ENCODE data around the gene SH3RF1. TPM values are rescaled to one million over a fixed set of nuclear protein-coding genes. Genes with fewer than 3 reads are reported as not detected.
A peak's percentile ranks its signal among the peaks of the same experiment; 100 is the strongest.

The SH3RF1 gene
- total and polyA plus RNA-seq, 7 donors = 8.2 to 20.8 (median 12.5) TPM

- no peak overlapping the region for H3K27ac ChIP-seq
- DNase-seq = no peak
- no peak overlapping the region for H3K4me3 ChIP-seq
- no peaks in the 10 kb centered on the region for H3K36me3 ChIP-seq
- no peaks in the 10 kb centered on the region for H3K27me3 ChIP-seq
- 87 to 89% methylated on average over 1 of the region's 1 CpG for WGBS, 2 donors
- H3K9me3 ChIP-seq = no peaks in the 10 kb centered on the region
- TF ChIP-seq POLR2A (IDR thresholded peaks at IDR 0.05) = no peak
- no peak for TF ChIP-seq CTCF (IDR thresholded peaks at IDR 0.05)
- TF ChIP-seq EP300 (IDR thresholded peaks at IDR 0.05) = no peak
- no peak for TF ChIP-seq POLR2AphosphoS5 (IDR thresholded peaks at IDR 0.05)
- intact Hi-C loops (cut with DNase I) = no loop called here
- peaks cover 0 to 58% (median 41%) of the 10 kb centered on the region in 4 donors for H3K4me1 ChIP-seq
These were observed 12.6 kb downstream of the SH3RF1 start for GRCh38 chr4:169258141-169258540.

GRCh38 chr4:169256856-169257761, 13.6 kb downstream of the SH3RF1 start:
- Histone ChIP-seq H3K27me3 (no peaks in the 10 kb centered on the region), H3K36me3 (no peaks in the 10 kb centered on the region), H3K9me3 (no peaks in the 10 kb centered on the region), H3K4me1 (peaks cover 0 to 67% (median 43%) of the 10 kb centered on the region in 4 donors), H3K27ac (no peak overlapping the region), H3K4me3 (no peak overlapping the region)
- WGBS, 2 donors = 60 to 61% methylated on average over 4 of the region's 4 CpGs
- TF ChIP-seq POLR2A (IDR thresholded peaks at IDR 0.05) (no peak), EP300 (IDR thresholded peaks at IDR 0.05) (no peak), CTCF (IDR thresholded peaks at IDR 0.05) (no peak), POLR2AphosphoS5 (IDR thresholded peaks at IDR 0.05) (no peak)
- DNase-seq = no peak
- intact Hi-C loops (cut with DNase I) = no loop called here

GRCh38 chr4:169256101-169256612, 14.6 kb downstream of the SH3RF1 start:
- intact Hi-C loops (cut with DNase I) = no loop called here
- no peaks in the 10 kb centered on the region for H3K36me3 ChIP-seq
- peaks cover 0 to 76% (median 46%) of the 10 kb centered on the region in 4 donors for H3K4me1 ChIP-seq
- no peaks in the 10 kb centered on the region for H3K27me3 ChIP-seq
- H3K9me3 ChIP-seq = no peaks in the 10 kb centered on the region
- WGBS, 2 donors = 53 to 76% methylated on average over 3 of the region's 3 CpGs
- no peak for DNase-seq
- no peak overlapping the region for H3K27ac ChIP-seq
- no peak for TF ChIP-seq EP300 (IDR thresholded peaks at IDR 0.05)
- no peak for TF ChIP-seq POLR2AphosphoS5 (IDR thresholded peaks at IDR 0.05)
- TF ChIP-seq POLR2A (IDR thresholded peaks at IDR 0.05) = no peak
- TF ChIP-seq CTCF (IDR thresholded peaks at IDR 0.05) = no peak
- H3K4me3 ChIP-seq = no peak overlapping the region

- Histone ChIP-seq H3K4me3 (no peak overlapping the region), H3K4me1 (peaks cover 0 to 84% (median 51%) of the 10 kb centered on the region in 4 donors), H3K27me3 (no peaks in the 10 kb centered on the region), H3K36me3 (no peaks in the 10 kb centered on the region), H3K27ac (peak overlapping the region in 2 of 4 donors; percentile 13 to 16), H3K9me3 (no peaks in the 10 kb centered on the region)
- 24 to 53% methylated on average over 5 of the region's 5 CpGs for WGBS, 2 donors
- TF ChIP-seq POLR2AphosphoS5 (IDR thresholded peaks at IDR 0.05) = no peak
- TF ChIP-seq EP300 (IDR thresholded peaks at IDR 0.05) = no peak
- no peak for TF ChIP-seq CTCF (IDR thresholded peaks at IDR 0.05)
- no peak for TF ChIP-seq POLR2A (IDR thresholded peaks at IDR 0.05)
- no peak for DNase-seq
- intact Hi-C loops (cut with DNase I) = no loop called here
These were observed 16.2 kb downstream of the SH3RF1 start for GRCh38 chr4:169254546-169254983.

Measured in sigmoid colon (tissue), 7 donors.